Upper lobe of left lung (tissue), 6 donors: ENCODE measurements around the gene STOX2. TPM values are rescaled to one million over a fixed set of nuclear protein-coding genes. Genes with fewer than 3 reads are reported as not detected.

Experiments
- ATAC-seq, 2 donors: fragments of 200-7000 bp; cut with Tn5 transposase; one replicate each; pipeline ENCODE4 v1.9.1; 2022; ENCODE audit warnings: mild to moderate bottlenecking in 2 of 2, moderate library complexity in 2 of 2; ENCODE audit not compliant: low FRiP score in 2 of 2
- DNase-seq, 2 donors: peaks; one replicate each; pipeline ENCODE4 v3.0.0-alpha.2; 2019 to 2020
- H3K27ac ChIP-seq, 4 donors: fragments of 200-600 bp; sonication (generic); one replicate each; pipeline ENCODE4 v1.5.1; 2016 to 2019
- H3K27me3 ChIP-seq, 4 donors: fragments of 200-600 bp; sonication (generic); one replicate each; pipeline ENCODE4 v1.5.1; 2017 to 2019
- H3K36me3 ChIP-seq, 4 donors: fragments of 200-600 bp; sonication (generic); one replicate each; pipeline ENCODE4 v1.5.1; 2016 to 2019
- H3K4me1 ChIP-seq, 4 donors: fragments of 200-600 bp; sonication (generic); one replicate each; pipeline ENCODE4 v1.5.1; 2018 to 2019
- H3K4me3 ChIP-seq, 4 donors: fragments of 200-600 bp; sonication (generic); one replicate each; pipeline ENCODE4 v1.5.1; 2017 to 2019; ENCODE audit warnings: mild to moderate bottlenecking in 2 of 4, moderate library complexity in 1 of 4
- H3K9me3 ChIP-seq, 4 donors: fragments of 200-600 bp; sonication (generic); one replicate each; pipeline ENCODE4 v1.5.1; 2018 to 2019
- CTCF ChIP-seq, 6 experiments: fragments of 450-650 bp in 4 of 6; fragments of 200-600 bp in 2 of 6; sonication (generic) in 2 of 6; IDR thresholded peaks; one replicate each; pipeline ENCODE4 v1.5.1; 2016 to 2019; ENCODE audit warnings: antibody characterized with exemption in 6 of 6
- EP300 ChIP-seq, 4 donors: sonication (generic); formaldehyde crosslinking; IDR thresholded peaks; one replicate each; pipeline ENCODE4 v1.5.1; 2017; ENCODE audit warnings: antibody characterized with exemption in 4 of 4, control low read depth in 2 of 4
- POLR2A ChIP-seq, 4 donors: fragments of 450-650 bp; IDR thresholded peaks; one replicate each; pipeline ENCODE4 v1.5.1; 2016 to 2017; ENCODE audit warnings: antibody characterized with exemption in 4 of 4, mild to moderate bottlenecking in 2 of 4
- POLR2AphosphoS5 ChIP-seq, 2 donors: sonication (generic); formaldehyde crosslinking; IDR thresholded peaks; one replicate each; pipeline ENCODE4 v1.5.1; 2017; ENCODE audit warnings: antibody characterized with exemption in 2 of 2
- WGBS, 2 donors: methylation state at CpG; one replicate each; pipeline ENCODE4 v1.1.5; 2017 to 2018; 5-methylcytosine and 5-hydroxymethylcytosine counted together
- total RNA-seq, 6 donors: library from RNA; depleted of rRNA in 4 of 6; stranded (reverse); fragments of >200 nt in 4 of 6; gene quantifications; one replicate each; pipeline versions ENCODE4 v1.1.0 to v1.2.1, GENCODE V29; 2016 to 2021
- donor health status: DM: no; HTN: no; CAD: no; lungs with moderate emphysema.
- donor health status: DM: no; HTN: yes; CAD: no; lungs with severe emphysema.

STOX2 gene
- total RNA-seq, 6 donors from 2014 or later, result 10.1 to 49.2 (median 24.1) TPM

DNA sequence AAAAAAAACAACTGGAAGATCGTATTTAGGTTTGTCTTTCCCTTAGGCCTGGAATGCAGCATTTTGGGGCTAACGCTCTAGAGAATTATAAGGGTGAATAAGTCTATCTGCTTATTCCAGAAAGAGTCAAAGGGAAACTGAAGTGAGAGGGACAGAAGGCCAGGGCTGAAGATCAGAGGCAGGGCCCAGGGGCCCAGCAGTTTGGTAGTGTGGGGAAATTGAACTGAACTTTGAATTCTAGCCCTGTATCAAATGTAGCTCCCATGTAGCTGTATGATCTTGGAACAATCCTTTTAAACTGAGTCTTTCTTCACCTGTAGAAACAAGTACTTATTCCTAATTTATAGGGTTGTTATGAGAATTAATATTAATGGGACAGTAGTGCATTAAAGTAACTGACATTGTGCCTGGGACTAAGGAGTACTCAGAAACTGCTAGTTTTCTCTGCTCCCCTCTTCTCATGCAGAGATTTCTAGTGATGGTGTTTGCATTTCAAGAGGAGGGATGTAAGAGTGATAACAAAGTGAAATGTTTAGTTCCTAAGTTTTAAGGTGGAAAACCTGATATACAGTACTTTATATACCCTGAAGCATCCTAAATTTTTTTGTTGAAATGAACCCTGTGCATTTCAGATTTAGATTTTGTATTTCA is 30.4 kb downstream of the STOX2 start:
- Histone ChIP-seq H3K27ac (no peak overlapping the region), H3K4me3 (no peak overlapping the region), H3K36me3 (no peaks in the 10 kb centered on the region), H3K9me3 (no peaks in the 10 kb centered on the region), H3K4me1 (no peaks in the 10 kb centered on the region), H3K27me3 (no peaks in the 10 kb centered on the region)
- no peak for DNase-seq
- TF ChIP-seq CTCF (IDR thresholded peaks at IDR 0.05), result no peak
- no peak for TF ChIP-seq POLR2AphosphoS5 (IDR thresholded peaks at IDR 0.05)
- TF ChIP-seq EP300 (IDR thresholded peaks at IDR 0.05), result no peak
- TF ChIP-seq POLR2A (IDR thresholded peaks at IDR 0.05), result no peak
- ATAC-seq, result no peak
- WGBS, 2 donors, result 79 to 85% methylated on average over 2 of the region's 2 CpGs

- no peak for ATAC-seq
- Histone ChIP-seq H3K4me1 (no peaks in the 10 kb centered on the region), H3K27ac (no peak overlapping the region), H3K4me3 (no peak overlapping the region), H3K36me3 (no peaks in the 10 kb centered on the region), H3K9me3 (no peaks in the 10 kb centered on the region), H3K27me3 (no peaks in the 10 kb centered on the region)
- TF ChIP-seq CTCF (IDR thresholded peaks at IDR 0.05) (no peak), EP300 (IDR thresholded peaks at IDR 0.05) (no peak), POLR2AphosphoS5 (IDR thresholded peaks at IDR 0.05) (no peak), POLR2A (IDR thresholded peaks at IDR 0.05) (no peak)
- DNase-seq, result no peak
- 59 to 67% methylated on average over 6 of the region's 6 CpGs for WGBS, 2 donors
Observed at GRCh38 chr4:183936047-183936446, 30.9 kb downstream of the STOX2 start.

GRCh38 chr4:183936574-183937345 is 31.7 kb downstream of the STOX2 start:
- Histone ChIP-seq H3K27me3 (no peaks in the 10 kb centered on the region), H3K27ac (no peak overlapping the region), H3K4me3 (no peak overlapping the region), H3K36me3 (no peaks in the 10 kb centered on the region), H3K9me3 (no peaks in the 10 kb centered on the region), H3K4me1 (no peaks in the 10 kb centered on the region)
- no peak for TF ChIP-seq EP300 (IDR thresholded peaks at IDR 0.05)
- TF ChIP-seq POLR2AphosphoS5 (IDR thresholded peaks at IDR 0.05), result no peak
- no peak for TF ChIP-seq POLR2A (IDR thresholded peaks at IDR 0.05)
- TF ChIP-seq CTCF (IDR thresholded peaks at IDR 0.05), result no peak
- WGBS, 2 donors, result 76 to 83% methylated on average over 3 of the region's 3 CpGs
- ATAC-seq (no peak), DNase-seq (no peak)

GRCh38 chr4:183940864-183941263 is 35.8 kb downstream of the STOX2 start:
- no peaks in the 10 kb centered on the region for H3K27me3 ChIP-seq
- no peak overlapping the region for H3K4me3 ChIP-seq
- no peak for TF ChIP-seq POLR2A (IDR thresholded peaks at IDR 0.05)
- TF ChIP-seq POLR2AphosphoS5 (IDR thresholded peaks at IDR 0.05), result no peak
- no peak for TF ChIP-seq CTCF (IDR thresholded peaks at IDR 0.05)
- TF ChIP-seq EP300 (IDR thresholded peaks at IDR 0.05), result no peak
- no peak overlapping the region for H3K27ac ChIP-seq
- 52 to 58% methylated on average over 4 of the region's 4 CpGs for WGBS, 2 donors
- H3K4me1 ChIP-seq, result no peaks in the 10 kb centered on the region
- no peak for DNase-seq
- ATAC-seq, result no peak
- no peaks in the 10 kb centered on the region for H3K36me3 ChIP-seq
- H3K9me3 ChIP-seq, result no peaks in the 10 kb centered on the region
